NB4 (cell line): ENCODE measurements around the gene ZNF775.

ENCODE experiments used
- MYC ChIP-seq: IDR thresholded peaks from 2 replicates; pipeline ENCODE4 v1.6.1; 2011; ENCODE audit warnings: low read depth, low read length
- POLR2A ChIP-seq: IDR thresholded peaks from 2 replicates; pipeline ENCODE4 v1.6.1; 2011; ENCODE audit warnings: mild to moderate bottlenecking; ENCODE audit not compliant: insufficient read length; ENCODE audit errors: extremely low read depth
- TF ChIP-seq, protein P1 (sequence below): IDR thresholded peaks from one replicate; pipeline ENCODE4 v1.5.1; 2012; ENCODE audit warnings: low read depth, low read length

DNA sequence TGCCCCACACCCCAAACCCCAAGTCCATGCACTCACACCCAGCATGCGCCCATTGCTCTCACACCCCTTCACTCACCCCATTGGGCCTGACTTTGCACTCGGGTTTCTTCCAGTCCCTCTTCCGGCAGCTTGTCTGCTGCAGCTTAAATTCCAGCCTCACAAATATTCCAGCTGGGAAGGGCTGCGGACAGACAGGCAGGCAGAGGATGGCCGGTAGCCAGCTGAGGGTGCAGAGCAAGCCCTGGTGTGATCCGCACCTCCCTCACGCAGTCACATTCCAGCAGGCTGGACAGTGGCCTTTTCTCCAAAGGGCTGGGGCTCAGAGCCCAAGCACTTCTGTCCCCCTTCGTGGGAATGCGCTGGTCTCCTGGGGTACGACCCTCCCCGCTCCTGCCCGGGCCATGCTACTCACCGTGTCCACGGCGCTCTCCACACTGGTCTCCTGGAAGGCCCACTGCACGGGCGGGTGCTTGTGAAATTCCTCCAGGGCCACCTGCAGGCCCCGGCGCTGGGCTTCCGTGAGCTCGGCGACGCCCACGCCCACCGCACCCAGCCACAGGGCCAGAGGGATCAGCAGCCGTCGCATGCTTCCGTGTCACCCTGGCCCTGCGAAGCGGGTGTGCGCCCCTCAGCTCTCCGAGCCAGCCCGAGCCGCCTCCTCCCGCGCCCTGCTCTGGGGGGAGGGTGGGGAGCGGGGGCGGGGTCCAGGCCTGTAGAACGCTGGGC, 38.9 kb upstream of the ZNF775 start:
- TF ChIP-seq, protein P1, sequence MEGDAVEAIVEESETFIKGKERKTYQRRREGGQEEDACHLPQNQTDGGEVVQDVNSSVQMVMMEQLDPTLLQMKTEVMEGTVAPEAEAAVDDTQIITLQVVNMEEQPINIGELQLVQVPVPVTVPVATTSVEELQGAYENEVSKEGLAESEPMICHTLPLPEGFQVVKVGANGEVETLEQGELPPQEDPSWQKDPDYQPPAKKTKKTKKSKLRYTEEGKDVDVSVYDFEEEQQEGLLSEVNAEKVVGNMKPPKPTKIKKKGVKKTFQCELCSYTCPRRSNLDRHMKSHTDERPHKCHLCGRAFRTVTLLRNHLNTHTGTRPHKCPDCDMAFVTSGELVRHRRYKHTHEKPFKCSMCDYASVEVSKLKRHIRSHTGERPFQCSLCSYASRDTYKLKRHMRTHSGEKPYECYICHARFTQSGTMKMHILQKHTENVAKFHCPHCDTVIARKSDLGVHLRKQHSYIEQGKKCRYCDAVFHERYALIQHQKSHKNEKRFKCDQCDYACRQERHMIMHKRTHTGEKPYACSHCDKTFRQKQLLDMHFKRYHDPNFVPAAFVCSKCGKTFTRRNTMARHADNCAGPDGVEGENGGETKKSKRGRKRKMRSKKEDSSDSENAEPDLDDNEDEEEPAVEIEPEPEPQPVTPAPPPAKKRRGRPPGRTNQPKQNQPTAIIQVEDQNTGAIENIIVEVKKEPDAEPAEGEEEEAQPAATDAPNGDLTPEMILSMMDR, result no peak
- TF ChIP-seq POLR2A, result no peak
- no peak for TF ChIP-seq MYC
